ENCODE measurements around the gene KMT5C.

KMT5C gene

DNA sequence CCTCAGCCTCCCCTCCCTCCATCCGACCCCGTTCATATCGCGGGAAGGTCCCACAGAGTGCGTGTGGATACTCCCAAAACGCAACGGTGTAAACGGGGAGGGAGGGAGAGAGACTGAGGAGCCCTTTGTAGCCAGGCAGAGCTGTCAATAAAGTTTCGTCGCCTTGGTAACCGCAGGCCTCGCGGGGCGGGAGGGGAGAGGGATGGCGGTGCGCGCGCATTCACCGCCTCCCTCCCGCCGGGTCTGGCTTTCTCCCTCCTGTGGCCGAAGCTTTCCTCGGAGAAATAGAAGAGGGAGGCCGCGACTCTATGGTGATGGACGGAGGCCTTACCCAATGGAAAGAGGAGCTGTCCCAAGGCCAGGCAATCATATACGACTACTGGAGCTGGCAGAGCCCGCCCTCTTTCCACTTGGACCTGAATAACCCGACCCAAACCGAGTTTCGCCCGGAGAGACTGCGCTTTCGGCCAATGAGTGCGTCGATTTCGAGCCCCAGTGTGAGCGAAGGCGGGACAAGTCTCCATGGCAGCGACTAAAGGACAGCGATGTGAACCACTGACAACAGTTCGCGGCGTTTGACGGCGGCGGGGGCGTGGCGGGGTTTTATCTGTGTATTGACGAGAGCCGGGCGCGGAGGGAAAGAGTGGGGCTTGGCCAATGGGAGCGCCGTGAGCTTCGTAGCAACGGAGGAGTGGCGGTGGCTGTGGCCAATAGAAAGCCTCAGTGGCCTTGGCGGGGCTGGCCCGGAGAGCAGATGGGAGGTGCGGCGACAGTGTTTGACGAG, at the start of gene KMT5C:
Gene KMT5C, plus strand, starts transcription at position 772 of the 784 bp plus-strand sequence. CDS start 2,061 bp downstream, outside the sequence.
- ChIA-PET CTCF (interaction anchor here (0.9 to 3.4 kb wide), 12 partner anchors 9 to 128 kb away, joined by 3 to 27 read pairs (median 5); no protein-coding TSS in a partner anchor), POLR2A (interaction anchor here (0.6 to 1.6 kb wide), 12 partner anchors 10 to 113 kb away, joined by 3 to 18 read pairs (median 4); partner anchors contain the start of genes GARIN5B, HSPBP1, IL11 and PPP6R1)
- TF ChIP-seq, protein P1, sequence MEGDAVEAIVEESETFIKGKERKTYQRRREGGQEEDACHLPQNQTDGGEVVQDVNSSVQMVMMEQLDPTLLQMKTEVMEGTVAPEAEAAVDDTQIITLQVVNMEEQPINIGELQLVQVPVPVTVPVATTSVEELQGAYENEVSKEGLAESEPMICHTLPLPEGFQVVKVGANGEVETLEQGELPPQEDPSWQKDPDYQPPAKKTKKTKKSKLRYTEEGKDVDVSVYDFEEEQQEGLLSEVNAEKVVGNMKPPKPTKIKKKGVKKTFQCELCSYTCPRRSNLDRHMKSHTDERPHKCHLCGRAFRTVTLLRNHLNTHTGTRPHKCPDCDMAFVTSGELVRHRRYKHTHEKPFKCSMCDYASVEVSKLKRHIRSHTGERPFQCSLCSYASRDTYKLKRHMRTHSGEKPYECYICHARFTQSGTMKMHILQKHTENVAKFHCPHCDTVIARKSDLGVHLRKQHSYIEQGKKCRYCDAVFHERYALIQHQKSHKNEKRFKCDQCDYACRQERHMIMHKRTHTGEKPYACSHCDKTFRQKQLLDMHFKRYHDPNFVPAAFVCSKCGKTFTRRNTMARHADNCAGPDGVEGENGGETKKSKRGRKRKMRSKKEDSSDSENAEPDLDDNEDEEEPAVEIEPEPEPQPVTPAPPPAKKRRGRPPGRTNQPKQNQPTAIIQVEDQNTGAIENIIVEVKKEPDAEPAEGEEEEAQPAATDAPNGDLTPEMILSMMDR (IDR thresholded peaks at IDR 0.05; ENCODE audit: insufficient read depth, low read length, missing control alignments): peak; percentile 47
- H3K4me3 ChIP-seq (ENCODE audit: low read depth, low read length): peak within 1 kb of the TSS; percentile 74
- peak; percentile 100 for DNase-seq (ENCODE audit: low read depth, low spot score)

DNA sequence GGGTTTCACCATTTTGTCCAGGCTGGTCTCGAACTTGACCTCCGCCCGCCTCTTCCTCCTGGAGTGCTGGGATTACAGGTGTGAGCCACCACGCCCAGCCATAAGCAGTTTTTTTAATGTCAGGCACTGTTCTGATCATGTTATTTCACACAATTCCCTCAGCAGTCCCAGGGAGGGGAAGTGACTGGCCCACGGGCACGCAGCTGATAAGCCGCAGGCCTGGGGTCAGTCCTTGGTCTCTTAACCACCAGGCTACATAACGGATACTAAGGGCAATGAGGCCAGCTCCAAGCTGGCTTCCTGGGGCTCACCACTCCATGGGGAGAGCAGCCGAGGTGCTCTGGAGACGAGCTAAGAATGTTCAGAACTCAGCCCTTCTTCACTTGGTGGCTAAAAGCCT, 42.4 kb upstream of the KMT5C start:
- no peak for DNase-seq (ENCODE audit: low read depth, low spot score)
- H3K4me3 ChIP-seq (ENCODE audit: low read depth, low read length): no peak overlapping the region
- ChIA-PET CTCF (interaction anchor here (2.8 kb wide), 1 partner anchor 9 kb away, joined by 11 read pairs; no protein-coding TSS in a partner anchor), POLR2A (no interaction called here)
- TF ChIP-seq, protein P1 (IDR thresholded peaks at IDR 0.05; ENCODE audit: insufficient read depth, low read length, missing control alignments): no peak

DNA sequence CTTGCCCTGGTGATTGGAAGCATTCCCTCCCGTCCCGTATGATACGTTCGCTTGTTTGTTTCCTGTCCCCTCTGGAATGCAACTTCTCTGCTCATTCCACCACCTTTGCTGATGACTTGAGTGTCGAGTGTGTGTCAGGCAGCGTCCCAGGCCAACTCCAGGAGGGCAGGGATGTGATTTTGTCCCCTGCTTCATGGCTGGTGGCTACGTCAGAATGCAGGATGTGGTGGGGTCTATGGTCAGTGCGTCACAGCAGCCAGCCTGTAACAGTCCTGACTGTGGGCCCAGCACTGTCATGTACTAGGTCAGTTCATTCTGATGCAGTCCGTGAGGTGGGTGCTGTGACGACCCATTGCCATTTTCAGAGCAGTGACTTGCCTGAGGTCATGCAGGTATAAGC, 39.7 kb upstream of the KMT5C start:
- no peak overlapping the region for H3K4me3 ChIP-seq (ENCODE audit: low read depth, low read length)
- no peak for DNase-seq (ENCODE audit: low read depth, low spot score)
- TF ChIP-seq, protein P1 (IDR thresholded peaks at IDR 0.05; ENCODE audit: insufficient read depth, low read length, missing control alignments): no peak
- POLR2A ChIA-PET: no interaction called here
- CTCF ChIA-PET: interaction anchor here (3.7 to 6.8 kb wide), 4 partner anchors 9 to 84 kb away, joined by 27 to 135 read pairs (median 88); partner anchors contain the start of genes KMT5C, TMEM150B and TMEM238

DNA sequence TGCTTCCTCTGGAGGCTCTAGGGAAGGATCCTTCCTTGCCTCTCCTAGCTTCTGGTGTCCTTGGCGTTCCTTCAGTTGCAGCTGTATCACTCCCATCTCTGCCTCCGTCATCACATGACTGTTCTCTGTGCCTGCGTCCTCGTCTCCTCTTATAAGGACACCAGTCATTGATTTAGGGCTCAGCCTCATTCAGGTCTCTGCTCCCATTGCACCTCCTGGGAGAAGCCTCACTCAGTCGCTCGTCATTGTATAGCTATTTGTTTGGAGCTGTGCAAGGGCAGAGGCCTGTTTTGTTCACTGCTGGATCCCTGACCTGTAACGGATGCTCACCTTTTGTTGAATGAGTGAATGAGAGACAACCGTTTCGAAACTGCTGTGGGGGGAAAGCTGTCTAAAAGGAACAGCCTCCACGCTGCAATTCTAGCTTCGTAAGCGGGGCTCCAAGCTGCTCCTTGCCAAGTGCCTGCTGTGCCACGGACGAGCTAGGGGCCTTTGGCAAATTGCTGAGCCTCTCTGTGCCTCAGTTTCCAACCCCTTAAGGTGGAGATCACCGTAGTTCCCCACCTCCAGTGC, 38.7 kb upstream of the KMT5C start:
- ChIA-PET POLR2A (interaction anchor here (0.6 to 1.8 kb wide), 3 partner anchors 65 to 106 kb away, joined by 3 to 6 read pairs (median 3); no protein-coding TSS in a partner anchor), CTCF (interaction anchor here (0.6 to 6.8 kb wide), 40 partner anchors 9 to 1035 kb away, joined by 3 to 135 read pairs (median 6); partner anchors contain the start of genes BRSK1, DNAAF3, HSPBP1 and KMT5C)
- TF ChIP-seq, protein P1 (IDR thresholded peaks at IDR 0.05; ENCODE audit: insufficient read depth, low read length, missing control alignments): no peak
- DNase-seq (ENCODE audit: low read depth, low spot score): no peak
- H3K4me3 ChIP-seq (ENCODE audit: low read depth, low read length): no peak overlapping the region

DNA sequence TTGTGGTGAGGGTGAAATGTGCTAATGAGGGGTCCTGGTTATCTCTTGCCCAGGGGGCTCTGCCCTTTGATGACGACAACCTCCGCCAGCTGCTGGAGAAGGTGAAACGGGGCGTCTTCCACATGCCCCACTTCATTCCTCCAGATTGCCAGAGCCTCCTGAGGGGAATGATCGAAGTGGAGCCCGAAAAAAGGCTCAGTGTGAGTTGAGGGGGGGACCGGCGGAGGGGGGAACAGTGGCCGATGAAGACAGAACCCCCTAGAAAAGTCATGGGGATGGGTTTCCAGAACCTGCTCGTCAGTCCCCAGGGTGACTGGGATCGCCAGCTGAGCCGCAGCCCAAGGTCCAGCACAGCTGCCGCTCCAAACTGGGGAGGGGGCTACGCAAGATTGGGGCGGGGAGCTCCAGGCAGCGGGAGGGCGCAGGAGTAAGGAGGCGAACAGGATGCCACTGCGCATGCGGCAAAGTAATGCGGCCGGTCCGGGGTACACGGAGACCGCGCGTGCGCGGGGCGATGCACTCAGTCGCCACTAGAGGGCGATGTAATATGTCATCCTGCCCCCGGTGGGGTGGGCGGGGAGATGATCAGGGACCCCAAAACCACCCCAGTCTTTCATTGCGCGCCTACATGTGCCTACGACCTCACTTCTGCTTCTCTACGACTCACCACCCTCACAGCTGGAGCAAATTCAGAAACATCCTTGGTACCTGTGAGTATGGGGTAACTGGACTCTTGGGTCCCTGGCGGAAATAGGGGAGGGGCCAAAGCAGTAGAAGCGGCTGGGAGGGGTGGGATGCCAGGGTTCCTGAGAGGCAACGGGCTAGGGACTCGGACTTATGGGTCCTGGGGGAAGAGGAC, 38.0 kb upstream of the KMT5C start:
- CTCF ChIA-PET: interaction anchor here (0.6 to 6.8 kb wide), 50 partner anchors 8 to 1035 kb away, joined by 3 to 135 read pairs (median 4); partner anchors contain the start of genes BRSK1, DNAAF3, HSPBP1 and KMT5C
- TF ChIP-seq, protein P1 (IDR thresholded peaks at IDR 0.05; ENCODE audit: insufficient read depth, low read length, missing control alignments): peak; percentile 77
- peak overlapping the region; percentile 23; the same call in 1 of the 2 replicates for H3K4me3 ChIP-seq (ENCODE audit: low read depth, low read length)
- DNase-seq (ENCODE audit: low read depth, low spot score): no peak
- POLR2A ChIA-PET: interaction anchor here (0.5 to 1.8 kb wide), 5 partner anchors 38 to 105 kb away, joined by 3 to 6 read pairs (median 3); no protein-coding TSS in a partner anchor
